ENCODE results near the gene CDKAL1.

The CDKAL1 gene

DNA sequence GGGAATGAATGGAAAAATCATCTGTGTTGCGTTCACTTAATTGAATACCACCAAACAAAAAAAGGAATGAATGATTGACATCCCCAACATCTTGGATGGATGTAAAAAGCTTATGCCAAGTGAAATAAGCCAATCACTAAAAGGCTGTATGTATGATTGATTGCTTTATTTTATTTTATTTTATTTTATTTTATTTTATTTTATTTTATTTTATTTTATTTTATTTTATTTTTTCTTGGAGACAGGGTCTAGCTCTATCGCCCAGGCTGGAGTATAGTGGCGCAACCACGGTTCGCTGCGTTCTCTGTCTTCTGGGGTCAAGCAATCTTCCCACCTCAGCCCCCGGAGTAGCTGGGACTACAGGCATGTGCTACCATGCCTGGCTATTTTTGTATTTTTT is 263.3 kb downstream of the CDKAL1 start:
- H3K27ac ChIP-seq, result no peak overlapping the region
- H3K36me3 ChIP-seq, result no peaks in the 10 kb centered on the region
- TF ChIP-seq, protein P1, sequence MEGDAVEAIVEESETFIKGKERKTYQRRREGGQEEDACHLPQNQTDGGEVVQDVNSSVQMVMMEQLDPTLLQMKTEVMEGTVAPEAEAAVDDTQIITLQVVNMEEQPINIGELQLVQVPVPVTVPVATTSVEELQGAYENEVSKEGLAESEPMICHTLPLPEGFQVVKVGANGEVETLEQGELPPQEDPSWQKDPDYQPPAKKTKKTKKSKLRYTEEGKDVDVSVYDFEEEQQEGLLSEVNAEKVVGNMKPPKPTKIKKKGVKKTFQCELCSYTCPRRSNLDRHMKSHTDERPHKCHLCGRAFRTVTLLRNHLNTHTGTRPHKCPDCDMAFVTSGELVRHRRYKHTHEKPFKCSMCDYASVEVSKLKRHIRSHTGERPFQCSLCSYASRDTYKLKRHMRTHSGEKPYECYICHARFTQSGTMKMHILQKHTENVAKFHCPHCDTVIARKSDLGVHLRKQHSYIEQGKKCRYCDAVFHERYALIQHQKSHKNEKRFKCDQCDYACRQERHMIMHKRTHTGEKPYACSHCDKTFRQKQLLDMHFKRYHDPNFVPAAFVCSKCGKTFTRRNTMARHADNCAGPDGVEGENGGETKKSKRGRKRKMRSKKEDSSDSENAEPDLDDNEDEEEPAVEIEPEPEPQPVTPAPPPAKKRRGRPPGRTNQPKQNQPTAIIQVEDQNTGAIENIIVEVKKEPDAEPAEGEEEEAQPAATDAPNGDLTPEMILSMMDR (IDR thresholded peaks at IDR 0.05), result no peak
- H3K27me3 ChIP-seq, result no peaks in the 10 kb centered on the region
- no peaks in the 10 kb centered on the region for H3K4me1 ChIP-seq
- intact Hi-C loops (cut with DNase I; ENCODE audit: low total_unique reads), result no loop called here
- H3K9me3 ChIP-seq, result no peaks in the 10 kb centered on the region
- no peak overlapping the region for H3K4me3 ChIP-seq
- DNase-seq, result no peak

DNA sequence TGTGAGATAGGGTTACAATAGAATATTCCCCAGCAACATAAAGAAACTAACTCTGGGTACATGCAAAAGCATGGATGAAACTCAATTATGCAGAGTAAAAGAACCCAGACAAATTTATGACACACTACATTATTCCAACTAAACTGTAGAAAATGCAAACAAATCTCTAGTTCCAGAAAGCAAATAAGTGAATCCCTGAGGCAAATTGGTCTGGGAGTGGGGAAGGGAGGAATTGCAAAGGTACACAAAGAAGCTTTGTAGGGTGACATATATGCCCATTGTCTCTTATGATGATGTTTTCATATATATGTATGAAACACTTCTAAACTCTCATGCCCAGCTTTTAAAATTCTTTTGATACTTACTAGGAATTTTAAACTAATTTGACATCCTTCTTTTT is 266.0 kb downstream of the CDKAL1 start:
- Histone ChIP-seq H3K9me3 (no peaks in the 10 kb centered on the region), H3K36me3 (no peaks in the 10 kb centered on the region), H3K27me3 (no peaks in the 10 kb centered on the region), H3K4me3 (no peak overlapping the region), H3K27ac (no peak overlapping the region), H3K4me1 (peaks cover 0 to 11% (median 0%) of the 10 kb centered on the region in 4 donors)
- TF ChIP-seq, protein P1 (IDR thresholded peaks at IDR 0.05), result no peak
- intact Hi-C loops (cut with DNase I; ENCODE audit: low total_unique reads), result no loop called here
- DNase-seq, result no peak

DNA sequence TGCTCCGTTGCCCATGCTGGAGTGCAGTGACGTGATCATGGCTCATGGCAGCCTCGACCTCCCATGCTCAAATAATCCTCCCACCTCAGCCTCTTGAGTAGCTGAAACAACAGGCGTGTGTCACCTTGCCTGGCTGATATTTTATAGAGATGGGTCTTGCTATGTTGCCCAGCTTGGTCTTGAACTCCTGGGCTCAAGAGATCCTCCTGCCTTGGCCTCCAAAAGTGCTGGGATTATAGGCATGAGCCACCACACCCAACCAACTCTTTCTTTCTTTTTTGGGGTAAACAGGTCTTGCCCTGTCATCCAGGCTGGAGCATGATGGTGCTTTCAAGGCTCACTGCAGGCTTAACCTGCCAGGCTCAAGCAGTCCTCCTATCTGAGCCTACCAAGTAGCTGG is 266.4 kb downstream of the CDKAL1 start:
- Histone ChIP-seq H3K36me3 (no peaks in the 10 kb centered on the region), H3K27me3 (no peaks in the 10 kb centered on the region), H3K27ac (no peak overlapping the region), H3K4me3 (no peak overlapping the region), H3K4me1 (peaks cover 0 to 11% (median 0%) of the 10 kb centered on the region in 4 donors), H3K9me3 (no peaks in the 10 kb centered on the region)
- intact Hi-C loops (cut with DNase I; ENCODE audit: low total_unique reads), result no loop called here
- TF ChIP-seq, protein P1 (IDR thresholded peaks at IDR 0.05), result no peak
- no peak for DNase-seq

DNA sequence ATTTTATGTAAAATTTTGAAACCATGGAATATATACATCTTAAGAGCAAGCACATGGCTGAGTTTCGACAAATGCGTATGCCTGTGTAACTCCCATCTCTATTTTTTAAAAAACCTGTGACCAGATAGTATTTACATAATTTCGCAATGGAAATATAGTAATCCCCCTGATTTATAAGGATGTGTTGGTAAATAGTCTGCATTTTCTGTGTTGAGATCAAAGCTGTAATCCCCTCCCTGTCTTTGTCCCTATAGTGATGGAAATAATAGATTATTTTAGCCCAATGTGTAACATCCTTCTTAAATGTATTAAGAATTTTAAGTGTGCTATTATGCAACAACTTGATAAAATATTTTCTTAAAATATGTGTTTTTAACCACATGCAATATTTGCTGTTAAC is 267.3 kb downstream of the CDKAL1 start:
- TF ChIP-seq, protein P1 (IDR thresholded peaks at IDR 0.05), result no peak
- intact Hi-C loops (cut with DNase I; ENCODE audit: low total_unique reads), result no loop called here
- Histone ChIP-seq H3K27me3 (no peaks in the 10 kb centered on the region), H3K4me3 (no peak overlapping the region), H3K36me3 (peaks cover 0 to 8% (median 0%) of the 10 kb centered on the region in 3 donors), H3K4me1 (peaks cover 0 to 11% (median 0%) of the 10 kb centered on the region in 4 donors), H3K9me3 (peaks cover 0 to 8% (median 0%) of the 10 kb centered on the region in 3 donors), H3K27ac (no peak overlapping the region)
- DNase-seq, result no peak

DNA sequence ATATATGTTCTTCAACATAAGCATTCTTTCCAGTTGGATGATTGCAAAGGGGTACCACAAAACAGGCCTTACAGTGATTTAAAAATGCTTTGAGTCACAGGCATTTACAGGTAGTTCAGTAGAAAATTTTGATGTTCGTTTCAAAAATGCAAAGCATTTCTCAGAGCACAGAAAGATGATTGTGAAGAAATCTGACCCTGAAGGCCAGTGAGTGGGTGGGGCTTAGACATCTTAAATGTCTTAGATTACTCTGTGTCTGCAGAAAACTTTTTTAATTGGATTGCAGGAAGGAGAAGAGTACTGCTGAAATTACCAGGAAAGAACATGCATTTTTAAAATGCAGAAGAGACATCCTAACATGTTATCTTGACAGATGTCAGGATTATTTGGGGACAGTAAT is 268.3 kb downstream of the CDKAL1 start:
- H3K27me3 ChIP-seq, result no peaks in the 10 kb centered on the region
- H3K4me1 ChIP-seq, result peaks cover 0 to 11% (median 0%) of the 10 kb centered on the region in 4 donors
- peaks cover 0 to 15% (median 0%) of the 10 kb centered on the region in 3 donors for H3K9me3 ChIP-seq
- TF ChIP-seq, protein P1 (IDR thresholded peaks at IDR 0.05), result no peak
- intact Hi-C loops (cut with DNase I; ENCODE audit: low total_unique reads), result no loop called here
- H3K27ac ChIP-seq, result no peak overlapping the region
- H3K36me3 ChIP-seq, result peaks cover 0 to 9% (median 0%) of the 10 kb centered on the region in 3 donors
- no peak overlapping the region for H3K4me3 ChIP-seq
- DNase-seq, result no peak

DNA sequence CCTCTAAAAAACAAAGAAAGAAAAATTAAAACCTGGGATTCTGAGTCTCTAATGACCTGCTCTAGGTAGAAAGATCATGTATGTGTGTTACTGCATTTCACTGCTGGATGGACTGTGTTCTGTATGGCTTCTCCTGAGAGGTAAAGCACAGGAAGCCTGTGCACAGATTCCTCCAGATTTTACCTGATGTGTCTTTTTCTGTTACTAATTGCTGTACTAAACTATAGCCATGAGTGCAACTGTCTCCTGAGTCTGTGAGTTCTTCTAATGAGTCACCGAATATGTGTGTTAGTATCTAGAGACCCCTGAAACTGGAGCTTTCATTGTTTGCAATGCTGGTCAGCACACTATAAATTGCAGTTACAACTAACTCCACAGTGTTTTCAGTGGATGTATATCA is 270.8 kb downstream of the CDKAL1 start:
- DNase-seq, result no peak
- peaks cover 0 to 29% (median 4%) of the 10 kb centered on the region in 4 donors for H3K4me1 ChIP-seq
- peaks cover 0 to 15% (median 0%) of the 10 kb centered on the region in 3 donors for H3K9me3 ChIP-seq
- peaks cover 0 to 9% (median 0%) of the 10 kb centered on the region in 3 donors for H3K36me3 ChIP-seq
- H3K27me3 ChIP-seq, result no peaks in the 10 kb centered on the region
- TF ChIP-seq, protein P1 (IDR thresholded peaks at IDR 0.05), result no peak
- intact Hi-C loops (cut with DNase I; ENCODE audit: low total_unique reads), result no loop called here
- H3K4me3 ChIP-seq, result no peak overlapping the region
- H3K27ac ChIP-seq, result peak overlapping the region in 1 of 2 donors; percentile 5

Data from tibial artery (tissue), 4 donors.